Body of pancreas (tissue), 4 donors: Measurements from ENCODE around the gene EFCAB6.

Source experiments
- CTCF ChIP-seq, 7 experiments: fragments of 450-650 bp in 4 of 7; fragments of 200-600 bp in 3 of 7; sonication (generic) in 3 of 7; IDR thresholded peaks; one replicate each; pipeline ENCODE4 v1.5.1; 2016 to 2019; ENCODE audit warnings: antibody characterized with exemption in 7 of 7
- POLR2A ChIP-seq, 3 donors: fragments of 450-650 bp; IDR thresholded peaks; one replicate each; pipeline ENCODE4 v1.6.1; 2016; ENCODE audit warnings: antibody characterized with exemption in 3 of 3, mild to moderate bottlenecking in 2 of 3

- no peak for TF ChIP-seq CTCF (IDR thresholded peaks at IDR 0.05)
- no peak for TF ChIP-seq POLR2A (IDR thresholded peaks at IDR 0.05)
Observed at GRCh38 chr22:43479301-43479950, 332.7 kb downstream of the EFCAB6 start.
